Measurements from ENCODE around the gene PLEKHG7. TPM values are rescaled to one million over a fixed set of nuclear protein-coding genes. Genes with fewer than 3 reads are reported as not detected.
"Not testable (repeated sequence)": the region's sequence is repeated elsewhere in the genome, so short reads cannot be mapped to it uniquely, and the experiment has no call there.

The PLEKHG7 gene
- polyA plus RNA-seq, 4 donors, result 0.30 to 0.76 (median 0.62) TPM

DNA sequence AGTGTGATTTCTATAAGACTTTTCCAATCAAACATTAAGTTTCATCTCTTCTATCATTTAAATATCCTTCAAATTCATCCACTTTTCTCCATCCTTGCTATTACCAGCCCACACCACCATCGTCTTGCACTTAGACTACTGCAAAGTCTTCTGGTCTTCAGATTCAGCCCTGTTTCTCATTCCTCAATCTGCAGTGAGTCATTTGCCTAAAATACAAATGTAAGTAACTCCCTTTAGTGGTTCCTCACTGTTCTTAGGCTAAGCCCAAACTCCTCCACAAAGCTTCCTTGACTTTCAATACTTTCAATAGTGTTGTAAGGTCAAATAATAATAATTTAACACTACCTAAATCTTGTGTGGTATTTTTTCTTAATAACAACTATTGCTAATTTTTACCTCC, 83.3 kb downstream of the PLEKHG7 start:
- no peak for DNase-seq (ENCODE audit: low read depth in 4 of 4, low spot score in 2 of 4)

GRCh38 chr12:92794356-92794755, 91.6 kb downstream of the PLEKHG7 start:
- DNase-seq (ENCODE audit: low read depth in 4 of 4, low spot score in 2 of 4), result not testable (repeated sequence)

- DNase-seq (ENCODE audit: low read depth in 4 of 4, low spot score in 2 of 4), result no peak
Observed at GRCh38 chr12:92794814-92795213, 92.0 kb downstream of the PLEKHG7 start.

DNA sequence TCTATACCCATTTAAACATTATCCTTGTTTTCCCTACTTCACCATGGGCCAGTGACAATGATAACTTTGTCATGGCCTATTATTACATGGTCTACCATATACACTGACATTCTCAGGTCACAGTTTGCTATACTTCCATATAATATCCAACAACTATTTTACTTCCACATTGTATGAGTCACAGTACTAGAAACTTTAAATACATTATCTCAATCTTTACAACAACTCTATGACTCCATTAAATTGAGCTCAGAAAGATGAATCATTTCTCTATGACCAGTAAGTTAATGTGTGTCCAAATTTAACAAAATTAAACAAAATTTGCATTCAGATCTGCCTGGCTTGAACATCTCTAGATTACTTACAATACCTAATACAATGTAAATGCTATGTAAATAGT, 93.9 kb downstream of the PLEKHG7 start:
- no peak for DNase-seq (ENCODE audit: low read depth in 4 of 4, low spot score in 2 of 4)

DNA sequence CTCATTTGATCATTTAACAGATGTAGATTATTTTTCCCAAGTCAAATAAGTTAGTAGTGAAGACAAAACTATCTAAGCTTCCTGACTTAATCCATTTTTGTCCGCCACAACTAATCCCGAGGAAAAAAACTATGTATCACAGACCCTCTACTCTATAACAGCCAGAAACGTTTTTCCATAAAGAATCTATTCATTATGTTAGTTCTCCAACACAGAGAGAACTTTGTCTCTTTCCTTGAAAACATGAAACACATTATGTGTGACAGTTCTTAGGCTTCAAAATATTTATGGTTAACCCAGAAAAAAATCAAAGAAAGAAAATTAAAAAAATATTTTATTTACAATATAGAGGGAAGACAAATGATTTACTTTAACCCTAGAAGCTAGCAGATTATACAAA, 100.1 kb downstream of the PLEKHG7 start:
- no peak for DNase-seq (ENCODE audit: low read depth in 4 of 4, low spot score in 2 of 4)

- DNase-seq (ENCODE audit: low read depth in 4 of 4, low spot score in 2 of 4), result no peak
Observed at GRCh38 chr12:92803903-92804302, 101.1 kb downstream of the PLEKHG7 start.

- DNase-seq (ENCODE audit: low read depth in 4 of 4, low spot score in 2 of 4), result no peak
Observed at GRCh38 chr12:92810370-92810769, 107.6 kb downstream of the PLEKHG7 start.

DNA sequence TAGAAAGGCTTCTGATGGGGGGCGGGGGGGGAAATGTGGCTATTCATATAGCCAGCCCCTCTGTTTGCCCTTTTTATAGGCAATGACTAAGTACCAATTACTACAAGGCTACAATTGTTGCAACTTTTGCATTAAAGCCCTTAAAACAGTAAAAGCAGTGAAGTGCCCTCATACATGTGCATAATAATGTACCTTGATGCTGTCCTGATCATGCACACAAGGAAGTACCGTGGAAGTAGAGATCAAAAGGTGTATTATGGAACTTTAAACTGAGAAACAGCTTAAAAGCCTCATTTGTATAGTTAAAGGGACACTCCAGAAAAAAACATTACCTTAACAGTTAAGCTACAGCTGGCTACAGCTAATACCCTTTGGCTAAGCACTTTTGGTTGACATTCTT, 111.8 kb downstream of the PLEKHG7 start:
- no peak for DNase-seq (ENCODE audit: low read depth in 4 of 4, low spot score in 2 of 4)

DNA sequence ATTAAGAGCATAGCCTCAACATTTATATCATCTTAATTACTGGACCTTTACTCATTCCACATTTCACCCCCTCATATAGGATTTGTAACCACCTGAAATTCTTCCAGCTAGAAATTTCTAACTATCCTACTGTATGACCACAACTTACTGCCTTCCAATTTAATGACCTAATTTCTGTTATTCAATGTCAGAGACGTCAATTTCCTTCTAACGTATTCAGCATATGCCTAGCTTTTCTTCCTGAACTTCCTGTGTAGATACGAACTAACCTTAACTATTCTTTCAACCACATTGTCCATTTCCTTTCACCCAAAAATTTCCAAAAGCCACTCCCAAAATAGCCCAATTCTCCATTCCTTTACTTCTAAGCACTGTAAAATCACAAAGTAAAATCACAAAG, 118.4 kb downstream of the PLEKHG7 start:
- DNase-seq (ENCODE audit: low read depth in 4 of 4, low spot score in 2 of 4), result no peak

Other genes with a start within 250 kb of the PLEKHG7 start
- 10 to 100 TPM; 13.6 to 17.9 (median 16.1) TPM for gene EEA1, start 226.3 kb downstream of the PLEKHG7 start, polyA plus RNA-seq (ENCODE audit: insufficient read length in 4 of 4)